ENCODE results near the gene CAMTA1. TPM values are rescaled to one million over a fixed set of nuclear protein-coding genes. Genes with fewer than 3 reads are reported as not detected.
A peak's percentile ranks its signal among the peaks of the same experiment; 100 is the strongest.

CAMTA1 gene
- total RNA-seq, 2 donors from 2014 or later: 105 to 113 TPM

- Histone ChIP-seq H3K4me3 (no peak overlapping the region), H3K36me3 (no peaks in the 10 kb centered on the region), H3K27me3 (replicated peaks; ENCODE audit: insufficient read depth) (no peaks in the 10 kb centered on the region), H3K4me1 (ENCODE audit: control insufficient read depth in 1 of 2, low read depth in 2 of 2) (peaks cover 9 to 33% of the 10 kb centered on the region in 2 donors), H3K9me3 (no peaks in the 10 kb centered on the region), H3K27ac (no peak overlapping the region)
- no peak for TF ChIP-seq CTCF (IDR thresholded peaks at IDR 0.05)
- DNase-seq (ENCODE audit: low spot score) (no peak), ATAC-seq (ENCODE audit: insufficient number of reproducible peaks, low FRiP score, low read depth) (no peak)
These were observed 511.7 kb downstream of the CAMTA1 start for GRCh38 chr1:7296968-7297367.

GRCh38 chr1:7298145-7298544, 512.9 kb downstream of the CAMTA1 start:
- DNase-seq (ENCODE audit: low spot score) (no peak), ATAC-seq (ENCODE audit: insufficient number of reproducible peaks, low FRiP score, low read depth) (no peak)
- H3K27ac ChIP-seq: peak overlapping the region in 1 of 2 donors; percentile 70
- H3K36me3 ChIP-seq: no peaks in the 10 kb centered on the region
- H3K9me3 ChIP-seq: no peaks in the 10 kb centered on the region
- TF ChIP-seq CTCF (IDR thresholded peaks at IDR 0.05): no peak
- H3K4me3 ChIP-seq: no peak overlapping the region
- H3K4me1 ChIP-seq (ENCODE audit: control insufficient read depth in 1 of 2, low read depth in 2 of 2): peaks cover 9 to 26% of the 10 kb centered on the region in 2 donors
- no peaks in the 10 kb centered on the region for H3K27me3 ChIP-seq (replicated peaks; ENCODE audit: insufficient read depth)

GRCh38 chr1:7298749-7299151, 513.5 kb downstream of the CAMTA1 start:
- Histone ChIP-seq H3K36me3 (no peaks in the 10 kb centered on the region), H3K27ac (peak overlapping the region; percentile 55 to 70), H3K4me3 (no peak overlapping the region), H3K27me3 (replicated peaks; ENCODE audit: insufficient read depth) (no peaks in the 10 kb centered on the region), H3K4me1 (ENCODE audit: control insufficient read depth in 1 of 2, low read depth in 2 of 2) (peaks cover 9 to 26% of the 10 kb centered on the region in 2 donors), H3K9me3 (no peaks in the 10 kb centered on the region)
- TF ChIP-seq CTCF (IDR thresholded peaks at IDR 0.05): no peak
- ATAC-seq (ENCODE audit: insufficient number of reproducible peaks, low FRiP score, low read depth): no peak
- DNase-seq (ENCODE audit: low spot score): no peak

- Histone ChIP-seq H3K4me3 (peak overlapping the region; percentile 1), H3K36me3 (no peaks in the 10 kb centered on the region), H3K4me1 (ENCODE audit: control insufficient read depth in 1 of 2, low read depth in 2 of 2) (peaks cover 9 to 26% of the 10 kb centered on the region in 2 donors), H3K9me3 (no peaks in the 10 kb centered on the region), H3K27ac (peak overlapping the region; percentile 55 to 70), H3K27me3 (replicated peaks; ENCODE audit: insufficient read depth) (no peaks in the 10 kb centered on the region)
- DNase-seq (ENCODE audit: low spot score) (peak; percentile 29), ATAC-seq (ENCODE audit: insufficient number of reproducible peaks, low FRiP score, low read depth) (peak; percentile 82)
- TF ChIP-seq CTCF (IDR thresholded peaks at IDR 0.05): no peak
These were observed 514.1 kb downstream of the CAMTA1 start for GRCh38 chr1:7299329-7299799.

GRCh38 chr1:7299994-7300393, 514.7 kb downstream of the CAMTA1 start:
- H3K4me3 ChIP-seq: peak overlapping the region; percentile 1
- ATAC-seq (ENCODE audit: insufficient number of reproducible peaks, low FRiP score, low read depth) (no peak), DNase-seq (ENCODE audit: low spot score) (no peak)
- H3K27me3 ChIP-seq (replicated peaks; ENCODE audit: insufficient read depth): no peaks in the 10 kb centered on the region
- TF ChIP-seq CTCF (IDR thresholded peaks at IDR 0.05): no peak
- no peaks in the 10 kb centered on the region for H3K9me3 ChIP-seq
- peak overlapping the region in 1 of 2 donors; percentile 70 for H3K27ac ChIP-seq
- peaks cover 9 to 26% of the 10 kb centered on the region in 2 donors for H3K4me1 ChIP-seq (ENCODE audit: control insufficient read depth in 1 of 2, low read depth in 2 of 2)
- no peaks in the 10 kb centered on the region for H3K36me3 ChIP-seq
